Measurements from ENCODE around the gene TFCP2.
"Not testable (repeated sequence)": the region's sequence is repeated elsewhere in the genome, so short reads cannot be mapped to it uniquely, and the experiment has no call there.

TFCP2 gene

GRCh38 chr12:51147309-51147708 lies 25.6 kb downstream of the TFCP2 start:
- no peak for DNase-seq

- DNase-seq, result no peak
Observed at GRCh38 chr12:51139292-51139844, 33.6 kb downstream of the TFCP2 start.

DNA sequence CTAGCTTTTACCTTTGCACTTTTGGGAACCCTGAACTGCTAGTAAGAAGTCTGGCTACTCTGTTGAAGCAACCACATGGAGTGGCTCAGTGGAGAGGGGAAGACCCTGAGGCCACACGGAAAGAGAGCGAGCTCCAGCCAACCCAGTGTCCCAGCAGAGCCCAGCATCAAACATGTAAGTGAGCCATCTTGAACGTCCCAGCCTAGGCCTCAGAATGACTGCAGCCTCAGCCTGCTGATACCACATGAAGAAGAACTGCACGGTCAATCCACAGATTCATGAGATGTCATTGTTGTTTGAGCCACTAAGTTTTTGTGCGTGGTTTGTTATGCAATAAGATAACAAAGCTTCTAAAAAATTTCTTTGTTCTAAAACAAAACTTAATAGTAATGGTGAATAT lies 40.2 kb downstream of the TFCP2 start:
- DNase-seq, result no peak

GRCh38 chr12:51131745-51132521 lies 41.0 kb downstream of the TFCP2 start:
- DNase-seq, result no peak

DNA sequence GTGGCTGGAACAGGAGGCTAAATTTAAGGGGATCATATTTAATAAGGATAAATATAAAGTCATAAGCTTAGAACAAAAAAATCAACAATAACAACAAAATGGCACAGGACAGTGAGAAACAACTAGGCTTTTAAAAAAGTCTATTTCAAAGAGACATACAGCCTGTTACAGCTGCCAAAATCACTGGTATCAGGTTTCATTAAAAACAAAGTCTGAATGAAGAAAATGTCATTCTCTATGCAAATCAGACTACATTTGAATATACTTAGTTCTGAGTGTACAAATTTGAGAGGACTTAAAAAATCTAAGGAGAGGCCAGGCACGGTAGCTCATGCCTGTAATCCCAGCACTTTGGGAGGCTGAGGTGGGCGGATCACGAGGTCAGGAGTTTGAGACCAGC lies 44.0 kb downstream of the TFCP2 start:
- DNase-seq, result peak; percentile 75

- DNase-seq, result no peak
Observed at GRCh38 chr12:51127050-51127729, 45.7 kb downstream of the TFCP2 start.

DNA sequence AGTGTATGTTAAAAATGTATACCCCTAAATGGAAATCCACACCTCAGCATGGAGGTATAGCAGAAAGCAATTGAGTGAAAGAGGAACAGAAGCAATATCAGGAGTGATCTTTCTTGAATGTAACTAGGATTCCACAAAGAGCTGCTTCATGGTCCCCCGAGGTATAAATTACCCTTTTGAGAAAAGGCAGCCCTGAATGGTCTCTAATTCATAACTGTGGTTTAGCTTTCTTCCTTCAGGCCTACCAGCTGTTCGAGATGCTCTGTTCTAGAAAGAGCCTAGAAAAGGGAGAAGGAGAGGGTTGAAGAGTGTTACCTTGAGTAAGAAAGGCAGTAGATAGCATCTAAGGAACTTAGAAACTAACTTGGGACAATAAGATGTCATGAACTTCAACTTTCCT lies 46.6 kb downstream of the TFCP2 start:
- DNase-seq, result no peak

DNA sequence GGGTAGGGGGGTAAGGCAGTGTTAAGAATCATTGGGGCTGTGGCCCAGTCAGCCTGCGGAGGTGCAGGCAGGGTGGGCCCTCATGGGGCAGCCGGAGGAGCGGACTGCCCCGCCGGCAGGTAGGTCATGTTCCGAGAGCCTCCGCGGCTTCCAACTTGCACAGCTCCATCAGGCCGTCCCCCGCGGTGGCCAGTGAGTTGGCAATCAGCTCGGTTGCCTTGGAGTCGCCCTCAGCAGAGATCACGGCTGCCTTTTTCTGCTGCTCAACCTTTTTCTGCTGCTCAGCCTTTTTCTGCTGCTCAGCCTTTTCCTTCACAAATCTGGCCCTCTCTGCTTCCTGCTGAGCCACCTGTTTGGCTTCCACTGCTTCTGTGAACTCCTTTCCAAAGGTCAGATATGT lies 48.4 kb downstream of the TFCP2 start:
- no peak for DNase-seq

DNA sequence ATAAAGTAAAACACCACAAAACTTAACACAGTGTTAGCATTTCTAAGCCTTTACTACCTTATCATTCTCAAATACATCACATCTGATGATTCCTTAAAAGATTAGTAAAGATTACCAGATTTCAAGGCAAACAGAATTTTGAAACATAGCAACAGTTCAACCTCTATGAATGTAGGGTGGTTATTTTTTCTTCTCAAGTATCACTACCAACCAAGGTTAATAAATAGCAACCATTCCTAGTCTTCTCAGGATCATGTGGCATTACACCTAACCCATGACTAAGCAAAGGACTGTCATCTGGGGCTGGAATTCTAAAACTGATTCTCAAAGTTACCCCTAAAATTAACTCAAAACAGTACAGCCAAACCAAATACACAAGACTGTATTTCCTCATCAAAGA lies 50.1 kb downstream of the TFCP2 start:
- no peak for DNase-seq

- no peak for DNase-seq
Observed at GRCh38 chr12:51118706-51119105, 54.2 kb downstream of the TFCP2 start.

- DNase-seq, result no peak
Observed at GRCh38 chr12:51115533-51115932, 57.4 kb downstream of the TFCP2 start.

- DNase-seq, result no peak
Observed at GRCh38 chr12:51108136-51108535, 64.8 kb downstream of the TFCP2 start.

DNA sequence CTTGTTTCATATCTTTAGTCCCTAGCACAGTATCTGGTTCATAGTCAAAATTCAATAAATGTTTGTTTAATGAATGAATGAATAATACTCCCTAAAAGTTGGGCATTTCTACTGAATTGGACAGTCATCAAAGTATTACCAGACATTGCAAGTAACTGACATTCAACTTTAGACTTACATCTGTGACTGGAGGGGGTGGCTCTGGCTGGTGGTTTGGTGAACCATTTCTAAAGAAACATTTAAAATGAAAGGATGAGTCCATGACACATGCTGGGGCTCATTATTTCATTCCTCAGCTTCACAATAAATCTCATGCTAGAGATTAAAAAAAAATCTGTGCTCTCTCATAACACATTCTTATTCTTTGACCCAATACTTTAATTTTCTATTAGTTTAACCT lies 69.0 kb downstream of the TFCP2 start:
- no peak for DNase-seq

DNA sequence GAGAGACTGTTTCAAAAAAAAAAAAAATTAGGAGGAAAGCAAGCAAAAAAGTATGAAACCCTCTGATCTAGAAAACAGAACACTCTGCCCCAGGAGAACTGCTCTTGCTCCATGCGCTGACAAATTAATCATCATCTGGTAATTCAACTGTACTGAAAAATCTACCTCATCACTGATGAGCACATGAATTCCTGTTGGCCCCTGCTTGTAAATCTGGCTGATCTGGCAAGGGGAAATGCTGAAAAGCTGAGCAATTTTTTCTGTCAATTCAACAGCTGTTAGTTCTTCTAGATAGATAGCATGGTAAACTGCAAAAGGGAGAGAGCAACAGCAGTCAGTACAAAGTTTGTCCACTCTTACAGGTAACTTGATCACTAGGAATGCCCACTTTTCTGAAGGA lies 74.3 kb downstream of the TFCP2 start:
- no peak for DNase-seq

- DNase-seq, result no peak
Observed at GRCh38 chr12:51090705-51091229, 82.2 kb downstream of the TFCP2 start.

GRCh38 chr12:51087818-51088217 lies 85.1 kb downstream of the TFCP2 start:
- DNase-seq, result no peak

GRCh38 chr12:51086933-51087332 lies 86.0 kb downstream of the TFCP2 start:
- no peak for DNase-seq

GRCh38 chr12:51085757-51086156 lies 87.2 kb downstream of the TFCP2 start:
- DNase-seq, result no peak

DNA sequence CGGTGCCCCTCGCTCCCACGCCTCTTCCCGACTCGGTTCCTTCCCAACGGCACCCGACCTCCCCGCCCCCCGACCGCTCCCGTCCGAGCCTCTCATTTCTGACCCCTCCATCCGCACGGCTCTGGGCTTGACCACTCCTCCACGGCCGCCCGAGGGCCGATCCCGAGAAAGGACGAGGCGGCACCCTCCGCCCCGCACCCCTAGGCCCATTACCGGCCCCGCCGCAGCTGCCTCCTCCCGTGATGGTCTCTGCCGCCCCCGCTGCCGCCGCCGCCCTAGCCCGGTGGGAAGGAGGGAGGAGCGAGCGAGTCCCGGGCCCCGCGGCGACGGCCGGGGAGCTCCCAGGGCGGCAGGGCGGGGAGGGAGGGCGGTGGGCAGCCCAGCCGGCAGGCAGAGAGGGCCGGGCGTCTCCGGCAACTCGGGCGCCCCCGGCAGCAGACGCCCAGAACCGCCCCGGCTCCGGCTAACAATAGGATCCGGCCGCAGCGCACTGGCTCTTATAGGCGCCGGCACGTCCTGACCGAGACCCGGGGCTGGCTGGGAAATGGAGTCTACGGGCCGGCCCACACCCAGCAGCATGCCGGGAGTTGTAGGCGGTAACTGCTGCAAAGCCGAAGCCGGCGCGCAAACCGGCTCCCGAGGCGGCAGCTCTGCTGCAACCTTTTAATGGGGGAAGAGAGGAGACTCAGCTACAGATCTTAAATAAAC lies 89.7 kb downstream of the TFCP2 start, which contains the start of gene CSRNP2:
Gene CSRNP2, minus strand, starts transcription at position 471 of the 708 bp plus-strand sequence. CDS start 7,035 bp downstream, outside the sequence.
- DNase-seq, result peak; percentile 88

- DNase-seq, result no peak
Observed at GRCh38 chr12:51082561-51083125, 90.3 kb downstream of the TFCP2 start.

DNA sequence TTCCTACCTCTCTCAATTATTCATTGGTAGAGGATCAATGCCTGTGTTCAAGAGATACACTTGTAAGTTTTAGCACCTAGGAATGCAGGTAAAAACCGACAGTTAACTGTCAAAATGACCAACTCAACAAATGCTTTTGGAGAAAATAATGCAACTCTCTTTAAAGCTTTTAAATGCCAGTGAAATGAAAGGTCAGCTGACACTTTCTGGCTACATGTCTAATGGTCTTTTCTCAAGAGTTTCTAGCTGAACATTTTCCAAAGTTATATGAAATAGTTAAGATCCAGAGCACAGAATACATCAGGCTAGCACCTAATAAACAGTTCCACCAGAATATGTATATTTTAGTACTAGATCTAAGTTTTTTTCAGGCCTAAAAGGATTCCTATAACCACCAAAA lies 91.5 kb downstream of the TFCP2 start:
- DNase-seq, result no peak

DNA sequence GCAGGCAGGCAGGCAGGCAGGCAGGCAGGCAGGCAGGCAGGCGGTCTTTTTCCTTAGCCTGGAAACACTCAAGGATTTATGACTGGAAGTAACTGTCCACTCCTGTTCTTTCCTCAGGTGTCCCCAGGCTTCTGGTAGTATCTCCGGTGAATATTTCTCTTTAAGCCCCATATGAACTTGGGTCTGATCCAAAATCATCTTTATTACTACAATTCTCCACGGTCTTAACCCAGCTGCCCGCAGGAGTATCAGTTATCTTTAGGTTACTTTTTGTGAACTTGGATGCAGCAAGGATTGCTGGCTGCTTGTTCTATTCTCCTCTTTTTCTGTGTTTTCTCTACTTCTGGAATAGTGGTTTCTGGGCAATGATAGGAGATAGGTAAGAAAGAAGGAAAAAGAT lies 92.8 kb downstream of the TFCP2 start:
- no peak for DNase-seq

GRCh38 chr12:51078866-51079265 lies 94.1 kb downstream of the TFCP2 start:
- not testable (repeated sequence) for DNase-seq
